HG03565 (cell line): Measurements from ENCODE around the gene C14orf180.

Experiments used
- ATAC-seq: cut with Tn5 transposase; IDR thresholded peaks from one replicate; pipeline ENCODE4 v1.9.1; 2021; ENCODE audit warnings: mild to moderate bottlenecking, moderate library complexity; ENCODE audit not compliant: unreplicated experiment

The C14orf180 gene

GRCh38 chr14:104549536-104550339 is 29.8 kb upstream of the C14orf180 start:
- no peak for ATAC-seq

GRCh38 chr14:104550340-104550860 is 29.2 kb upstream of the C14orf180 start:
- no peak for ATAC-seq

DNA sequence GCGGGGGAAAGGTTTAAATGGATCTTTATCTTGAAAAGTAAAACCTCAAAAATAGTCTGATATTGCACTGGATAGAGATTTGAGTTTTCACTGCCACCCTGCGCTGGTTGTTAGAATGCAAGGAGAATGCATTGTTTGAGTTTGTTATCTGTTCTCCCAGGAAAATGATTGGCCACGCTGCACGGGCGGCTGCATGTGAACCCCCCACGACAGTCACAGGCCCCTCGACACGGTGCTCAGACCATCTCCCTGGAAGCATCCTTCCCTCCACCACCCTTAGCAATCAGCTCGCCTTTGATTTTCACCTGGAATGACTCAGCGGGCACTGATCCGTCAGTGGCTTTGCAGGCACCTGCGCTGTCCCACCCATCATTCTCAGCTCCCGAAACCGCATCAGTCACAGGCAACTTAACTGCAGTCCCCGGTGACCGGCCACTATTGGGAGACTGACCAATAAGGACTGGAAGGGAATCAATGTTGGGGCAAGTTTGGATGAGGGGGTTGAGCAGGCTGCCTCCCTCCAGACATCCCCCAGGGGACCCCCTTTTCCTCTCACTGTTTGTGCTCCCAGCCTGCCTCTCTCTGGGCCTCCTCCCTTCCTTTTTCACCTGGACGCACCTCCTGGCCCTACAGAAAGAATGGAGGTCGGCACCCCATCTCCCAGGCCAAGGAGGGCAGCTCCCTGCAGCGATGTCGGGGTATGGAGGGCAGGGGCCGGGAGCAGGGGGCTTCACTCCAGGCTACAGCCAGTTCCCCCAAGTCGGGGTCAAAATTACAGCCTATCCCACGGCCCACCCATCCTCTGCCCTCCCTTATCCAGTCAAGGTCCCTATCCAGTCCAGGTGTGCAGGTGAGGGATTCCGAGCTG is 28.5 kb upstream of the C14orf180 start:
- ATAC-seq = no peak

- ATAC-seq = no peak
Observed at GRCh38 chr14:104551851-104552737, 27.5 kb upstream of the C14orf180 start.

- ATAC-seq = no peak
Observed at GRCh38 chr14:104552738-104553125, 26.8 kb upstream of the C14orf180 start.

DNA sequence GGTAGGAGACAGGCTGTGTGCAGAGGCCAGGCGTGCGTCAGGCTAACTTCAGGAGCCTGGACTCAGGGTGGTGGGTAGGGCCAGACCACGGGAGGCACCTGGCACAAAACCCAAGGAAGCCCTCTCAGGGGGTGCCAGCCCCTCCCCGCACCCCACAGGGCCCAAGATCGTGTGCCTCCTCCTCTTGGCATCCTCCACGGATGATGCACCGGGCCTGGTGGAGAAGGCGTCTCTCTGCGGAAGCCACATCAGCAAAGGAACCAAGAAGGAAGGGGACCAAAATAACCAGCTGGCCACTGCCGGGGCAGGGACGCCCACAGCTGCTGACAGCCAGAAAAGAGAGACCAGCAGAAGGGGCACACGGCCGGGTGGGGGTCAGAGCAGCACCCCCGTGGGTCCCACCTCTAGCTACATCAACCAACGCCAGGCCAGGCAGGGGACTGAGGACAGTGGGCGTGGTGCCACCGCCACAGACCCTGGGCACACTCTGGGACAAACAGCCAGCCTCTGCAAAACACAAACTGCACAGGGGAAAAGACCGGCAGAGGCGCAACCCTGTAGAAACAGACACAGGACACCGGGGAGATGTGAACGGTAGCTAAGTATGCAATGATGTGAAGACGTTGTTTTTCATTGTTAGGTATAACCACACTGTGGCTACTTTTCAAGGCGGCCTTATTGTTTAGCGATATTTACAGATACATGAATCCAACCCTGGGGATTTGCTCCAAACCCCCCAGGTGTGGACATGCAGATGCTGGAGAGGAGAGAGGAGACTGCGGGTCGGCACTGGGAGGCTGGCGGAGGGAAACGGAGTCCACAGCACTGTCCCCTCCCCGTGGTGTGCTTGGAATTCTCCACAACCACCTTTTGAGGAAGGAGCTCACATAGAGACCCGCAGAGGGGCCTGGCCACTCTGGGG is 26.1 kb upstream of the C14orf180 start:
- no peak for ATAC-seq

GRCh38 chr14:104554088-104554607 is 25.4 kb upstream of the C14orf180 start:
- ATAC-seq = no peak

DNA sequence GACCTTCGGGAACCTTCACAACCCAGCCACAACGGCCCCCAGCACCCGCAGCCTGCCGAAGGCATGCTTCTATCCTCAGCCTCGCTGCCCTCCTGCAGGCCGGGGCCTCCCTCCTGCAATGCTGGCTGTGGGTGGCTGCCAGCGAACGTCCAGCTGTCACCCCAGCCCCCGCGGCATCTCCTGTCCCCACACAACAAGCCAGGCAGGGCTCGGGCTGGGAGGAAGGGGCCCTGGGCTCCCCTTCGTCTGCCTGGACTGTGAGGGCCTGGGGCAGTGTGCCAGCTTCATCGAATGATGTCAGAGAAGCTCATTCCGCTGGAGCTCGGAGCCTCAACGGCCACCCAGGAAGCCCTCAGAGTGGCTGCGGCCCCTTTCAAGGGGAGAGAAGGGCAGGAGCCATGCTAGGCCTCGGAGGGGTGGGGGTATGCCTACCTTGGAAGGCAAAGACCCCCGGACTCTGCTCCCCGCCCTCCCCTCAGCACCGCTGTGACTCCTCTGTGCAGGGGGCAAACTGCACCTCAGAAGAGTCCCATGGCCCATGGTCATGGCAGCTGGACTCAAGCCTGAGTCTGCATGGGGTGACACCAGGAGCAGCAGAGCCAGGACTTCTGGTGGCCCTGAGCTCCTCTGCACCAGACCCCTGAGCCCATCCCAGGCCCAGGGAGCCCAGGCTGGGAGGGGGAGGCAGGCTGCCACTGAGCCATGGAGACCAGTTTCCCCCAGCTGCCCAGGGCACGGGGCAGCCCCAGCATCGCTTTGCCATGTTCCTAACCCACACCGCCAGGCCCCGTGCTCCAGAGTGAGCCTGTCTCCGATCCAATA is 24.7 kb upstream of the C14orf180 start:
- ATAC-seq = no peak

DNA sequence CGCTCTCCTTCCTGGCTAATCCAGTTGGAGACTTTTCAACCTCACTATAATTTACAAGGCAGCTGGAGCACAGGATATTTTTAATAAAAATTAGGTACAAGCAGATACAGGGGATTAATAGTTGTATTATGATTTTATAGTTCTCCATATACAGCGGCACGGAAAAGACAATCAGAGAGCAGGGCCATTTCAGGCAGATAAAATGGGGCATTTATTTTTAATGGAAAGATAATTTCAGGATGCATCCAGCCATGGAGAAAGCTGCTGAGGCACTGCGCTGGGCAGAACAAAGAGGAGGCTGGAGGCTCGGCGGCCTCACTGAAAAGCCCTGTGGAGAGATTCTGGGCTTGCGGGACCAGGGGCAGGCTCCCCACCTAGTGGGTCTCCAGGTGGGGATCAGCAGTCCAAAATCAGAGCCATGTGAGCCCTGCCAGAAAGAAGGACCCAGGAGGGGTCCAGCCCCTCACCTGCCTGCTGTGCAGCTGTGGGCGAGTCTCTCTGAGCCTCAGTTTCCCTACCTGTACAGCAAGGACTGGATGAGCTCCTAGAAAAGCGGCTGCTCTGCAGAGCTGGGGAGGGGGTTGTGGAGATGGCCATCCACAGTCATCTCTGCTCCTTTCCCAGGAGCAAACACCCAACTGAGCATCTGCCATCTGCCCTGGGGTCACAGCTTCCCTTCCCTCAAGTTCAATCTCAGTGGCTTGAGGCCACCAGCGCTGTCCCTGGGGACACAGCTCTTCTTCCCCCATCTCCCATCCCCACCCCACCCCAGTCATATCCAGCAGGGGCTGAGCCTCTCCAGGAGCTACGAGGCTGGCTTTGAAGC is 23.9 kb upstream of the C14orf180 start:
- ATAC-seq = no peak

DNA sequence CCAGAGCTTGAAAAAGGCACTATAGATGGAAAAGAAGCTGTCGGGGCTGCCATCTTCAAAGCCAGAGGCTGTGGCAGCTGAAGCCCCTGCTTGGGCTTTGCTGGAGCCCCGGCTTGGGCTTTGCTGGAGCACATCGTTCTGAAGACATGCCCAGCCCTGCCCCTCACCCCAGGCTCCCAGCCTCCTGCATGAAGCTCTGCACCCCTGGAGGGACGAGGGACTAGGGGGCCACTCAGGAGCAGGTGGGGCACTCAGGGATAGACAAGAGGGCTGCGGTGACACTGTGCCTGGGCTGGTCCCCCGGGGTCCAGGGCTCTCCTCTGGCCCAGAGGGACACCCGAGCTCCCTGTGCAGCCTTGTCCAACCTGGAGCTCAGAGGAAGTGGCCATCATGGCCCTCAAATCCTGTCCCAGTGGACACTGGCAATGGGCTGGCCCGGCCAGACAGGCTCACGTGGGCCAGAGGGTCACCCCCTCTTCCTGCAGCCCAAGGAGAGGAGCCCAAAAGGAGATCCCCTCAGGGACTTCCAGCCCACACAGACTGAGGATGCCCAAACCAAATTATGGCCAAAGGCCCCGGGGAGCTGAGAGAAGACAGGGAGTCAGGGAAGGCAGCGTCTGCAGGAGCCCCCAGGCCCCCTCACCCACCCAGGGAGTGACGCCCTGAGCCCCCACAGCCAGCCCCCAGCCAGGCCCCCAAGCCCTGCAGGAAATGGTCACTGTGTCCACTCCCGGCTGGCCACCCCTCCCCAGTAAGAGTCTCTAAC is 23.1 kb upstream of the C14orf180 start:
- no peak for ATAC-seq

- no peak for ATAC-seq
Observed at GRCh38 chr14:104557086-104557485, 22.5 kb upstream of the C14orf180 start.

- ATAC-seq = no peak
Observed at GRCh38 chr14:104557766-104558165, 21.8 kb upstream of the C14orf180 start.

GRCh38 chr14:104558231-104559027 is 21.1 kb upstream of the C14orf180 start:
- no peak for ATAC-seq

DNA sequence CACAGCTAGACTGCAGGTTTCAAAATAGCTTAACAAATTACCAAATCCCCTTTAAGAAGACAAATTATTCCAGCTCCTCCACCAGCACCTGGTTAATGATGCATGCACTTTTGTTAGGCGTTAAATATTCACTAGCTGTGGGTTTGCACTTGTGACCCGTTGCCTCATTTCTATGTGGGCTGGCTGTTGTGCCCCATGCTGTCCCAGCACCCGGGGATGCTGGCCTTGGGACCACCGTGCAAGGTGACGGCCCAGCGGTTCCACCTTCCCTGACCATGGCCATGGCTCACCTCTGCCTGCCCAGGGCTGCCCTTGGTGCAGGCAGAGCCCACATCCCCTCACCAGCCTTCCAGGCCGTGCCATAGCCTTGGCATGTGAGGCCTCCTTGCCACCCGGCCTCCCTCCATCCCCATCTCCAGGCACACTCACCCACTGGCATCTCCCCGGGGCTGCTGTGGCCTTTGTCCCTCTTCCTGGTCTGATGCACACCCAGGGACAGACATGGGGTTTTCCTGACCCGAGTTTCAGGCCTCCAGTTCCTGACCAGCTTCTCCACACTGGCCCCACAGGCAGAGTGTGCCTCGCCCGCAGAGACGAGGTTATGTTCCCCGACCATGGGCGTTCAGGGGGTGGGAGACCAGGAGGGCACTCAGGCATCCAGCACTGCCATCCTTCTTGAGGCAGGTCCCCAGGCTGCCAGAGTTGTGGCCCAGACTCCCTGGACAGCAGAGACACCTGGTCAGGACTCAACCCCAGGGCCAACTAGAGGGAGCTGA is 20.3 kb upstream of the C14orf180 start:
- no peak for ATAC-seq

DNA sequence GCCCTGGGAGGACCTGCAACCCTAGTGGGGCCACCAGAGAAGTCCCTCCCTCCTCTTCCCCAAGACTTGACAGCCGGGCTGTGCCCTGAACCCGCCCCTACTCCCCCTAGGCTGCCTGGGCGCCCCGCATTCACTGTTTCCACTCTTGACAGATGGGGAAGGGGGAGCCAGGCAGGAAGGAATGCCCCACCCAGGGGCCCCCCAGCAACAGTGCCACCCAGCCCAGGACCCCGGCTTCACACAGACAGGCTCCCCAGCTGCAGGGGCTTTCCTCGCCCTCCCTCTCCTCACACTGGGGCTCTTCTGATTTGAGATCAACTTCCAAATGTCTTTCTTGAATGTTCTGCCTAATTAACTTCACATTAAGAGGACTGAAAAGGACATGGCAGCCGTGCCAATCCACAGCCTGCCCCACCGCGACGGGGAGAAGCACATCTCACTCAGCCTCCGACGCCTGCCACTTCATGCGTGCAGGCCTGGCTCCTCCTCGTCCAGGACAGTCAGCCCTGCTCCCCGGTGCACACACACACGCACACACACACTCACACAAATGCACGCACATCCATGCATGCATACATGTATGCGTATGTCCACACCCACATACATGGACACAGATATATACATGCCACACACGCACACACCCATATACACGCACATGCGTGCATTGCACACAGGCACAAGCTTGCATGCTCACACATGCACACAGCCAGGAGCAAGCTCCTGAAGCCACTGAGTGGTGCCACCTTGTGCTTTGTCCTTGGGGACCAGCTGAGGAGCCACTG is 19.6 kb upstream of the C14orf180 start:
- ATAC-seq = no peak
